22Rv1 (cell line): ENCODE data around the gene TNXB.

Source experiments
- CTCF ChIP-seq: fragments of 450-650 bp; IDR thresholded peaks from 2 replicates; pipeline ENCODE4 v1.5.1; 2017; ENCODE audit warnings: mild to moderate bottlenecking
- ZFX ChIP-seq: fragments of 450-650 bp; IDR thresholded peaks from 2 replicates; pipeline ENCODE4 v1.6.1; 2017; ENCODE audit warnings: antibody characterized with exemption, borderline replicate concordance

DNA sequence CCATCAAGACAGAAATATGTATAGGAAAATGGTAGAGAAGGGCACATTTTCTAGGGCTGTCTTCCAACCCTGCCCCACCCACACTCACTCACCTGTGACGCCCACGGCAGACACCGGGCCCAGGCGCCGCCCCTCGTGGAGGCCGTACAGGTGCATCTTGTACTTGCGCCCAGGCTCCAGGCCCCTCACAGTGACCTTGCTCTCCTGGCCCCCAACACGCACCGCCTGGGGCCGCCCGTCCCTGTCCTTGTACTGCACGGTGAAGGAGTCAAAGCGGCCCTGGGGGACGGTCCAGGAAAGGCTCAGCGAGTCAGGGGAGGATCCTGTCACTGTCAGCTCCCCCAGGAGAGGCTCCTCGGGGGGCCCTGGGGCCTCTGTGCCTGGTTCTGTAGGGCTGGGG, 51.2 kb downstream of the TNXB start:
- TF ChIP-seq CTCF (no peak), ZFX (no peak)
